GM18498 (cell line): ENCODE results near the gene DNTTIP2.
"Not testable (repeated sequence)": the region's sequence is repeated elsewhere in the genome, so short reads cannot be mapped to it uniquely, and the experiment has no call there.

Source experiments
- ATAC-seq: cut with Tn5 transposase; IDR thresholded peaks from one replicate; pipeline ENCODE4 v1.9.1; 2021; ENCODE audit warnings: mild to moderate bottlenecking, moderate library complexity; ENCODE audit not compliant: unreplicated experiment

DNTTIP2 gene

DNA sequence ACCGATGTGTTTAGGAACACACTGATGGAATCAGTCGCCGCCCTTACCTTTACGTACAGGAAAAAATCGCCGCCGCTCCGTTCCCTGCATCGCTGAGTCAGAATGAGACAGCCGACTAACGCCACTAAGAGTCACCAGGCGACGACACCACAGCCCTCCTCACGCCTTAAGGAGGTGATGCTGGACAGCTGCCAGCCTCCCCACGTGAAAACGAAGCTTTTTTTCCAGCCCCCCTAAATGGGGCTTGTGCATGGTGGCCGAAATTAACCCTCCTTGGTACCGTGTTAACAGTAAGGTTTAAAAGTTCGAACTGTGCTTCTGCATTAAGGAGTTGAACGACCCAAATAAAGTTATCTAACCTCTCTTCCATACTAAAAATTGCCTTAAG, 511 bp downstream of the DNTTIP2 start:
- peak; percentile 58 for ATAC-seq

DNA sequence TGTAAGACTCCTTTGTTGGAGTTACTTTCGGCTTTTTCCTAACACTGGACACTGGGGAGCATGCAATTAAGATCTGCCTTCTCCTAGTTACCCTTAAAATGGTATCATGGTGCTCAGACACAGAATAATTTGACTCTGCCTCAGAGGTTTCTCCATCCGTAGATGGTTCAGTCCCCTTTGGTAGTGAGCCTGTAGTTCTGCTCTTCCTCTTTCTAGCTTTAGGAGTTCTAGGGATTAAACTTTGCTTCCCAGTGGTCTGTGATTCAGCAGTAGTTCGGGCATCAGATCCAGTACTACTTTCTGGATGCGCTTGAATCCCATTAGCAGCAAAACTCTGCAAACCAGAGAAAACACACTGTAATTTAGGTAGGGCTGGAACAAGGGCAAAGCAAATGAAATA, 1.5 kb downstream of the DNTTIP2 start:
- ATAC-seq = no peak

DNA sequence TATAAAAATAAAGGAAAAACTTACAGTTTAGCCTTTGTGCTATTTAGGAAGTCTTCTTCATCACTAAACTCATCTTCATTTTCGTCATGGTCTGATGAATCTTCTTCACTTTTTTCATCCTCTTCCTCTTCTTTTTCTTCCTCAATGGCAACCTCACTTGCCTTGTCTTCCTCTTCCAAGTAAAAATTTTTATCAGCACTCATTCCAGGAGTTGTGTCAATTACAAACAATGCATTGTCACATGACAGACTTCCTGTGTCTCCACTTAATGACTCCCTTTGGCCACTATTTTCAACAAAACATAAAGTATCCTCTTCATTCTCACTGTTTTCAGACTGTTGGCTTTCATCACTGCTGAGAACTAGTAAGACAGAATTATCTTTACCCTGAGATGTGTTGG, 2.8 kb downstream of the DNTTIP2 start:
- ATAC-seq = no peak

DNA sequence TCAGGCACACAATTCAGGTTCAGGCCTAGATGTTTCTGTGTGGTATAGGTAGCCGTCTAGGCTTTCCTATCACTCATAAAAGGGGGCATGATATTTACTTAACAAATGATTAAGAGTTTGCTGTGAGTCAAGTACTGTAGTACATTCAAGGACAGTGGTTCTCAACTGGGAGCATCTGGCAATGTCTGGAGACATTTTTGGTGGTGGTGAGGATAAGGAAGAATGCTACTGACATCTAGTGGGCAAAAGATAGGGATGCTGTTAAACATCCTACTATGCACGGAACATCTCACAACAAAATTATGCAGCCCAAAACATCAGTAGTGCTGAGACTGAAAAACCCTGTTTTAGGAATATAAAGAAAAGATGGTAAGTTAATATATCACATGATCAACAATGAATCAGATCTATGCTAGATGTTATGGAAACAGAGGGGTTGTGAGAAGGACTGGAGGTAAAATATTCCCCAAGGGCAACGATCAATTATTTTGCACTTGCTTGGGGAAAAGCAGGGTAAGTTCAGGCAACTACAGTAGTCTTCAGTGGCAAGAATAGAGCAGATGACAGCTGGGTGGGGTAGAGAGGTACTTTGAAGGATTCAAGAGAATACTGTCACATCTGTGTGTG, 4.9 kb downstream of the DNTTIP2 start:
- no peak for ATAC-seq

DNA sequence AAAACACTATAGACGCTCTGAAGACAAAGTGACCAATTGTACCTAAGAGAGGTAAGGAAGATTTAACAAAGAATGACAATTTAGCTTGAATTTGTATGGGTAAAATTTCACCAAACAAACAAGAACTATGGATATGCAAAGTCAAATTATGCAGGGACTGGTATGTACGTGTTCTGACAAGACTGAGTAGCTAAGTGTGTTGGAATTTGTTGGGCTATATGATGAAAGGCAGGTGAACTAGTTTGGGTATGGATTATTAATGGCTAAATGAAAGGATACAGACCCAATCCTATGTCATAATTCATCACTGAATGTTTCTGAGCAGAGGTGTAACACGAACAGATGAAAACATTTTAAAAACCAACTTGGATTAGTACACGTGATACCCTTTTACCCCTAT, 7.6 kb downstream of the DNTTIP2 start:
- ATAC-seq = no peak

- ATAC-seq = no peak
Measured at GRCh38 chr1:93869653-93870052, 9.4 kb downstream of the DNTTIP2 start.

- not testable (repeated sequence) for ATAC-seq
Measured at GRCh38 chr1:93868492-93868891, 10.5 kb downstream of the DNTTIP2 start.

DNA sequence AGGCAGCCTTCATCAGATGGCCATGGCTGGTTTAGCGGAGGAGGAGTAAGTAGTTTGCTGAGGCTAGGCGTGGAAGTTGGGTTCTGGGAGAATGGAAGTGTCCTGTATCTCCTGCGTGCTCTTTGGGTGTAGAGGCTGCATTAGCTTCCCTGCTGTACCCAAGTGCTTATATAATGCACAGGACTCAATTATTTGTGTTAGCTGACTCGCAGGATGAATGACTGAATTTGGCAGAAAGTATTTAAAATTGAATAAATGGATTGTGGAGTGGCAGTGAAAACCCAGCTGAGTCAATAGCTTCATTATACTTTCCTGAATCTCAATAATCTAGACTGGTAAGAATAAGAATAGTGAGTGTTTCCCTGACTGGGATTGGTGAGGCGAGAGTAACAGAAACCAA, 13.8 kb downstream of the DNTTIP2 start:
- no peak for ATAC-seq

- ATAC-seq = no peak
Measured at GRCh38 chr1:93864175-93864574, 14.8 kb downstream of the DNTTIP2 start.

GRCh38 chr1:93857653-93858052, 21.4 kb downstream of the DNTTIP2 start:
- not testable (repeated sequence) for ATAC-seq

DNA sequence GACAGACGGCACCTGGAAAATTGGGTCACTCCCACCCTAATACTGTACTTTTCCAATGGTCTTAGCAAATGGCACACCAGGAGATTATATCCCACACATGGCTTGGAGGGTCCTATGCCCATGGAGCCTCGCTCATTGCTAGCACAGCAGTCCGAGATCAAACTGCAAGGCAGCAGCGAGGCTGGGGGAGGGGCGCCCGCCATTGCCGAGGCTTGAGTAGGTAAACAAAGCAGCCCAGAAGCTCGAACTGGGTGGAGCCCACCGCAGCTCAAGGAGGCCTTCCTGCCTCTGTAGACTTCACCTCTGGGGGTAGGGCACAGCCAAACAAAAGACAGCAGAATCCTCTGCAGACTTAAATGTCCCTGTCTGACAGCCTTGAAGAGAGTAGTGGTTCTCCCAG, 23.0 kb downstream of the DNTTIP2 start:
- ATAC-seq = not testable (repeated sequence)

DNA sequence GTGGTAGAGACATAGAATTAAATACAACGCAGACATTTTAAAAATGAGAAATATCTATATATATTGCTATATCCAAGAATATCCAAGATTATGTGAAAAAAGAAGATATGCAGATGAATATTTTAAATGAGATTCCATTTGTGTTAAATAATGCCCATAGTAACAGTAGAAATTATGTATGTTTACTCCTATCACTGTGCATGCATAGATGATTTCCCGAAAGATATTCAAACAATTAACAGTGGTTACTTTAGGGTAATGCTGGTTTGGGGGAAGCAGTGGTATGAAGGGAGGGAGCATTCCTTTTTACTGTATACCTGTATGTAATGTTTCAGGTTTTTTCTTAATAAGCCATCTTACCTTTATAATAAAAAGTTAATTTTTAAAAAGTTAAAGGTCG, 25.1 kb downstream of the DNTTIP2 start:
- ATAC-seq = no peak

DNA sequence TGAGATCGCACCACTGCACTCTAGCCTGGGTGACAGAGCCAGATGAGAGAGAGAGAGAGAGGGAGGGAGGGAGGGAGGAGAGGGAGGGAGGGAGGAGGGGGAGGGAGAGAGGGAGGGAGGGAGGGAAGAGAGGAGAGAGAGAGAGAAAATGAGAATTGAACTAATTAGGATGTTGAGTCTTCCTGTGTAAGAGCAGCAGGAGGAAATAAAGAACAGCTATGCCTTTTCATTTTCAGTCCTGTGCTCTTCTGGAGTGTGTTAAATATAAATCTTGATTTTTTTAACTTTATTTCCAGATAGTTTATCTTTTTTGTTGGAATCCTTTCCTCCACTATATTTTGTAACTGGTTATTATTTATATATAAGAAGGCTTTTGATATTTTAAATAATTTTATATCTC, 27.1 kb downstream of the DNTTIP2 start:
- no peak for ATAC-seq

- ATAC-seq = no peak
Measured at GRCh38 chr1:93851327-93851712, 27.7 kb downstream of the DNTTIP2 start.

DNA sequence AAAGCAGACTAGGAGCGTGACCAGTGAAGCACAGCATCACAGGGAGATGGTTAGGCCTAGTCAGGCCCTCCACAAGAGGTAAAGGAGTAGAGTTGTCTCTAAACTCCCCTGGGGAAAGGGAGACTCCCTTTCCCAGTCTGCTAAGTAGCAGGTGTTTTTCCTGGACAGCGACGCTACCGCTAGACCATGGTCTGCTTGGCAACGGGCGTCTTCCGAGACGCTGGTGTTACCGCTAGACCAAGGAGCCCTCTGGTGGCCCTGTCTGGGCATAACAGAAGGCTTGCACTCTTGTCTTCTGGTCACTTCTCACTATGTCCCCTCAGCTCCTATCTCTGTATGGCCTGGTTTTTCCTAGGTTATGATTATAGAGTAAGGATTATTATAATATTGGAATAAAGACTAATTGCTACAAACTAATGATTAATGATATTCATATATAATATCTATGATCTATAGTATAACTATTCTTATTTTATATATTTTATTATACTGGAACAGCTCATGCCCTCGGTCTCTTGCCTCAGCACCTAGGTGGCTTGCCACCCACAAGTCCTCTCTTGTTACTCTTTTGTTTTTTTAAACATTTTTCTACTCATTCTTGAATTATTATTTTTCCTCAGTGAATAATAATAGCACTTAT, 28.2 kb downstream of the DNTTIP2 start:
- ATAC-seq = not testable (repeated sequence)

DNA sequence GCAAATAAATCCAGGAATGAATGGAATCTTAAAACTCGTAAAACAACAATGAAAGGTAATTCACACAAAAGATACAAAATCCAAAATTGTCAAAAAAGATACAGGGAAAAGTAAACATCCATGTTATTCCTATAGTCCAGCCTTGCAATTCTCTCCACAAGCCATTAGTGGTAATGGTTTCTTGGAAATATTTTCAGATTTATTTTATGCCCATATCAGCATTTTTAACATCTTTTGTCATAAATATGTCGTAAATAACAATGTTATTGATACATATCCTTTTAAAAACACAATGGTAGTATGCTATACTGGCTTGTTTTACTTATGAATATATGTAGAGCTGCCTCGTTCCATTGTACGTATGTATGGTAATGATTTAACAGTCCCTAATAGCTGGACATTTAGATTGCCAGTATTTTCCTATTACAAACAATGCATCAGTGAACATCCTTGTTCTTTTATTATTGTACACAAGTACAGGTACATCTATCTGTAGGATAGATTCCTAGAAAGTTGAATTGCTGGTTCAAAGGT, 30.6 kb downstream of the DNTTIP2 start:
- ATAC-seq = no peak

DNA sequence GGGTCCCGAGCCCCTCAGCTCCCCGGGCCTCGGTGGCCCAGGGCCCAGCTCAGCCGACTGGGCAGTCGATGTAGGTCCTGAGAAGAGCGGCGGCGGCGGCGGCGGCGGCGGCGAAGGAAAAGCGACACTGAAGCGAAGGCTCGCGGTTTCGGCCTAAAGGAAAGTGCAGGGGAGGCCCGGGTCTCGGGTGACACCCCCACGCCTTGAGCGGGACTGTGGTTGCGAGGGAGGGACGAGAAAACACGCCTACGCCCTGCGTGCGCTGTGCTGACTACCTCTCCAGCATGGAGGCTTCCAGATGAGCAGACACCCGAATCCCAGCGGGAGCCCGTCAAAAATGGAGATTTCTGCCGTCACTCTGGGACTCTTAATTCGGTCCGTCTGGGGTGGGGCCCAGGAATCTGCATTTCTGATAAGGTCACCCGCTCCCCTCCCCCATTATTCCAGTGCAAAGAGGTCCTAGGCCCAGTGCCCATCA, 31.2 kb downstream of the DNTTIP2 start:
- peak; percentile 31 for ATAC-seq

DNA sequence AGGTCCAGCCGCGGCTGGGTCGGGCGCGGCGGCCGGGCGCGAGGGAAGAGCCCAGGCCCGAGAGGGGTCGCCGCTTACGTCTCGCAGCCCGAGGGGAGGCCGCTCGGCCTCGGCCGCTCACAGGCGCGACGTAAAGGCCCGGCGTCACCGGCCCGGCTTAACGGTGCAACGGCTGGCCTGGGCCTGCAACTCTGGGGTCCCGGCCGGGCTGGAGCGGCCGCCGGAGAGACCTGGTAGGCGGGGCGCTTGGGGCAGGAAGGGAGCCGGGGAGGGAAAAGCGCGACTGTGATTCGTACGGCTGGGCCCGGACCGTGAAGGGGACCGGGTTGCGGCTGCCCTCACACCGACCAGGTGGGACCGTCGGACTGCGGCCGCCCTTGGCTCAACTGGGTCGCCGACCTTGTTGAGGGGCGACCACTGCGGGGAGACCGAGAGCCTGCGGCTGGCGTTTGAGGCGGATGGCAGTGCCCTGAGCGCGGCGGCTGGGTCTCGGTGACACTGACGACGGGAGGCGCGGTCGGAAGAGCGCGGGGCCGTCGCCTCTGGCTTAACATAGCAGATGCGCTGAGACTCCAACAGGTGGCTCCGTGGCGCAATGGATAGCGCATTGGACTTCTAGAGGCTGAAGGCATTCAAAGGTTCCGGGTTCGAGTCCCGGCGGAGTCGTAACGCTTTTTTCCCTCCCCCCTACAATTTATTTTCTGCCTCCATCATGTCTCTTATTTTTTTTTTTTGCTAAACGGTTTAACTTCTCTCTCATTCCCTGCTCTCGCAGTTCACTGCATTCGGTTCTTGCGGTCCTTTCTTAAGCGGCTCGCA, 31.8 kb downstream of the DNTTIP2 start:
- ATAC-seq = peak; percentile 72

DNA sequence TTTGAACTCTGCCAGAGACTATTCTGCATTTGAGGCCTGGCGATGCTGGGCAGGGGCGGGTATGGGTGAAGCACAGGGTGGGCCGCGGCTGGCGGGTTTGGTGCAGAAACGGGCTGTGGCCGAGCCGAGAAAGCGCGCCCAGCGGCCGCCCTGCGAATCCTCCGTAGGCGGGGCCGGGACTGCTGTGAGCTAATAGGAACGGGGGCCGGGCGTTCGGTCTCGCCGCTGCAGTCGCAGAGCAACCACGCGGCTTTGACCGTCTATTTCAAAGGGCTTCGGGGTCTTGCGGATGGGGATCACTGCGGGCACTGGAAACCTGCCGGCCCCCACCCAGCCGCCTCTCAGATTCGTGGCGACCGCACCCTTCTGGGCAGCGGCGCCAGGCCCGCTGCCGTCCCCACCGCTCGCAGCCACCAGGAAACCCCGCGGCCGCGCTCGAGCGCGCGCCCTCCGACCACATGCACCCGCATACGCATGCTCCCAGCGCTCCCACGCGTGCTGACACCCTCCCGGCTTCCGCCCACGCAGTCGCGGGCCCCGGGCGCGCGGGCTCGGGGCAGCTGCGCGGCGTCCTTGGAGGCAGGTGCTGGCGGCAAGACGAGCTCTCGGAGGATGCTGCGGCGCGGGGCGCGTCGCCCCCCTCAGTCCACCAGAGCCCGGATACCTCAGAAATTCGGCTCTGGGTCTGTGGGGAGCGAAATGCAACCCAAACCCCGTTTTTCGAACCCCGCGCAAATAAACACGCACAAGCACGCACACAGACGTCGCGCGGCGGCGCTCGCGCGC, 32.6 kb downstream of the DNTTIP2 start:
- ATAC-seq = peak; percentile 57

GRCh38 chr1:93845538-93846205, 33.3 kb downstream of the DNTTIP2 start:
- peak; percentile 9 for ATAC-seq
